ENCODE measurements around the gene MIP.
"Not testable (repeated sequence)": the region's sequence is repeated elsewhere in the genome, so short reads cannot be mapped to it uniquely, and the experiment has no call there.

MIP gene

GRCh38 chr12:56443208-56443607, 11.2 kb downstream of the MIP start:
- H3K27me3 Mint-ChIP-seq, H3K4me3 Mint-ChIP-seq, H3K9me3 Mint-ChIP-seq, ATAC-seq, DNase-seq, H3K27ac Mint-ChIP-seq: not testable (repeated sequence)
- peaks cover 13% of the 10 kb centered on the region for H3K4me1 Mint-ChIP-seq
- peaks cover 26% of the 10 kb centered on the region for H3K36me3 Mint-ChIP-seq (ENCODE audit: low read depth)

- H3K36me3 Mint-ChIP-seq (ENCODE audit: low read depth), result peaks cover 11% of the 10 kb centered on the region
- DNase-seq, result no peak
- ATAC-seq, result no peak
These were observed 16.9 kb downstream of the MIP start for GRCh38 chr12:56437430-56438176.

GRCh38 chr12:56434828-56435227, 19.6 kb downstream of the MIP start:
- peaks cover 17% of the 10 kb centered on the region for H3K36me3 Mint-ChIP-seq (ENCODE audit: low read depth)
- H3K27ac Mint-ChIP-seq, result no peak overlapping the region
- no peaks in the 10 kb centered on the region for H3K27me3 Mint-ChIP-seq
- ATAC-seq, result no peak
- no peaks in the 10 kb centered on the region for H3K9me3 Mint-ChIP-seq
- no peaks in the 10 kb centered on the region for H3K4me1 Mint-ChIP-seq
- no peak for DNase-seq
- H3K4me3 Mint-ChIP-seq, result no peak overlapping the region

More at GRCh38 chr12:56437430-56438176, 16.9 kb downstream of the MIP start:
- Mint-ChIP-seq H3K27ac (no peak overlapping the region), H3K27me3 (no peaks in the 10 kb centered on the region), H3K4me1 (no peaks in the 10 kb centered on the region), H3K9me3 (no peaks in the 10 kb centered on the region), H3K4me3 (no peak overlapping the region)

GRCh38 chr12:56431850-56432249, 22.6 kb downstream of the MIP start:
- ATAC-seq (no peak), DNase-seq (no peak)
- H3K9me3 Mint-ChIP-seq, result no peaks in the 10 kb centered on the region
- H3K4me1 Mint-ChIP-seq, result no peaks in the 10 kb centered on the region
- H3K36me3 Mint-ChIP-seq (ENCODE audit: low read depth), result peaks cover 33% of the 10 kb centered on the region
- no peak overlapping the region for H3K27ac Mint-ChIP-seq
- no peak overlapping the region for H3K4me3 Mint-ChIP-seq
- H3K27me3 Mint-ChIP-seq, result no peaks in the 10 kb centered on the region

- no peaks in the 10 kb centered on the region for H3K9me3 Mint-ChIP-seq
- H3K27ac Mint-ChIP-seq, result no peak overlapping the region
- H3K36me3 Mint-ChIP-seq (ENCODE audit: low read depth), result peaks cover 35% of the 10 kb centered on the region
- H3K4me1 Mint-ChIP-seq, result no peaks in the 10 kb centered on the region
- no peaks in the 10 kb centered on the region for H3K27me3 Mint-ChIP-seq
- H3K4me3 Mint-ChIP-seq, result no peak overlapping the region
- ATAC-seq, result no peak
- DNase-seq, result no peak
These were observed 23.2 kb downstream of the MIP start for GRCh38 chr12:56431288-56431687.

- Mint-ChIP-seq H3K36me3 (ENCODE audit: low read depth) (peaks cover 48% of the 10 kb centered on the region), H3K9me3 (no peaks in the 10 kb centered on the region), H3K4me3 (no peak overlapping the region), H3K4me1 (no peaks in the 10 kb centered on the region), H3K27me3 (no peaks in the 10 kb centered on the region), H3K27ac (no peak overlapping the region)
- no peak for ATAC-seq
- no peak for DNase-seq
These were observed 28.5 kb downstream of the MIP start for GRCh38 chr12:56425940-56426438.

- no peak for ATAC-seq
- peaks cover 50% of the 10 kb centered on the region for H3K36me3 Mint-ChIP-seq (ENCODE audit: low read depth)
- H3K9me3 Mint-ChIP-seq, result no peaks in the 10 kb centered on the region
- DNase-seq, result no peak
- H3K27ac Mint-ChIP-seq, result no peak overlapping the region
- no peaks in the 10 kb centered on the region for H3K4me1 Mint-ChIP-seq
- H3K4me3 Mint-ChIP-seq, result no peak overlapping the region
- H3K27me3 Mint-ChIP-seq, result no peaks in the 10 kb centered on the region
These were observed 29.3 kb downstream of the MIP start for GRCh38 chr12:56425193-56425592.

- Mint-ChIP-seq H3K36me3 (ENCODE audit: low read depth) (peaks cover 52% of the 10 kb centered on the region), H3K27ac (no peak overlapping the region), H3K4me3 (no peak overlapping the region), H3K27me3 (no peaks in the 10 kb centered on the region), H3K4me1 (no peaks in the 10 kb centered on the region), H3K9me3 (no peaks in the 10 kb centered on the region)
- ATAC-seq (no peak), DNase-seq (no peak)
These were observed 34.0 kb downstream of the MIP start for GRCh38 chr12:56420411-56420810.

- Mint-ChIP-seq H3K27ac (no peak overlapping the region), H3K27me3 (no peaks in the 10 kb centered on the region), H3K4me1 (no peaks in the 10 kb centered on the region)
These were observed 36.7 kb downstream of the MIP start for GRCh38 chr12:56417739-56418138.

GRCh38 chr12:56414401-56414800, 40.1 kb downstream of the MIP start:
- ATAC-seq (no peak), DNase-seq (no peak)
- H3K9me3 Mint-ChIP-seq, result no peaks in the 10 kb centered on the region
- no peak overlapping the region for H3K4me3 Mint-ChIP-seq
- H3K27ac Mint-ChIP-seq, result no peak overlapping the region
- peaks cover 20% of the 10 kb centered on the region for H3K36me3 Mint-ChIP-seq (ENCODE audit: low read depth)
- no peaks in the 10 kb centered on the region for H3K4me1 Mint-ChIP-seq
- H3K27me3 Mint-ChIP-seq, result no peaks in the 10 kb centered on the region

More at GRCh38 chr12:56417739-56418138, 36.7 kb downstream of the MIP start:
- Mint-ChIP-seq H3K4me3 (no peak overlapping the region), H3K9me3 (no peaks in the 10 kb centered on the region), H3K36me3 (ENCODE audit: low read depth) (peaks cover 45% of the 10 kb centered on the region)
- no peak for ATAC-seq
- DNase-seq, result no peak

- DNase-seq (no peak), ATAC-seq (no peak)
- Mint-ChIP-seq H3K27me3 (no peaks in the 10 kb centered on the region), H3K9me3 (no peaks in the 10 kb centered on the region), H3K4me1 (no peaks in the 10 kb centered on the region), H3K4me3 (no peak overlapping the region), H3K36me3 (ENCODE audit: low read depth) (peaks cover 16% of the 10 kb centered on the region), H3K27ac (no peak overlapping the region)
These were observed 41.1 kb downstream of the MIP start for GRCh38 chr12:56413392-56413791.

- H3K27ac Mint-ChIP-seq, result no peak overlapping the region
- ATAC-seq (no peak), DNase-seq (no peak)
- no peaks in the 10 kb centered on the region for H3K4me1 Mint-ChIP-seq
- no peaks in the 10 kb centered on the region for H3K27me3 Mint-ChIP-seq
- no peak overlapping the region for H3K4me3 Mint-ChIP-seq
- peaks cover 10% of the 10 kb centered on the region for H3K36me3 Mint-ChIP-seq (ENCODE audit: low read depth)
- H3K9me3 Mint-ChIP-seq, result no peaks in the 10 kb centered on the region
These were observed 42.4 kb downstream of the MIP start for GRCh38 chr12:56411781-56412639.

GRCh38 chr12:56410768-56411167, 43.7 kb downstream of the MIP start:
- Mint-ChIP-seq H3K9me3 (no peaks in the 10 kb centered on the region), H3K4me1 (no peaks in the 10 kb centered on the region), H3K27me3 (no peaks in the 10 kb centered on the region), H3K27ac (no peak overlapping the region), H3K36me3 (ENCODE audit: low read depth) (peaks cover 2% of the 10 kb centered on the region), H3K4me3 (no peak overlapping the region)
- DNase-seq (no peak), ATAC-seq (no peak)

- Mint-ChIP-seq H3K36me3 (ENCODE audit: low read depth) (peaks cover 1% of the 10 kb centered on the region), H3K27me3 (no peaks in the 10 kb centered on the region), H3K9me3 (no peaks in the 10 kb centered on the region), H3K4me3 (no peak overlapping the region), H3K4me1 (no peaks in the 10 kb centered on the region), H3K27ac (no peak overlapping the region)
- ATAC-seq, result no peak
- no peak for DNase-seq
These were observed 45.5 kb downstream of the MIP start for GRCh38 chr12:56408799-56409417.
